ENCODE measurements around the gene IRX3. TPM values are rescaled to one million over a fixed set of nuclear protein-coding genes. Genes with fewer than 3 reads are reported as not detected.
A peak's percentile ranks its signal among the peaks of the same experiment; 100 is the strongest.

The IRX3 gene
- total RNA-seq (2021; fragmentation: NEBNext Ultra II Directional; extraction: Animal tissue kit (Norgen Biotek cat#: 25700)): 10 to 100 TPM in 4 of 6 experiments, 1 to 10 TPM in 2; 5.9 to 19.4 (median 17.3) TPM
- long read RNA-seq: 0 reads

- peaks cover 17% of the 10 kb centered on the region for H3K9me3 Mint-ChIP-seq
- H3K27me3 Mint-ChIP-seq (ENCODE audit: insufficient read depth): peaks cover 1% of the 10 kb centered on the region
- peak within 1 kb of the TSS; percentile 86 for H3K27ac Mint-ChIP-seq
- H3K36me3 Mint-ChIP-seq (ENCODE audit: low read depth): peaks cover 38% of the 10 kb centered on the region
- H3K4me3 Mint-ChIP-seq: peak within 1 kb of the TSS; percentile 95
- H3K4me1 Mint-ChIP-seq (ENCODE audit: low read depth): peaks cover 19% of the 10 kb centered on the region
- no peak for TF ChIP-seq CTCF (IDR thresholded peaks at IDR 0.05)
- peak; percentile 79 for DNase-seq
Measured at GRCh38 chr16:54286366-54287130, at the start of gene IRX3. TSS of gene IRX3 (minus strand) at chr16:54286787. CDS start at chr16:54286050, 737 bp downstream.

DNA sequence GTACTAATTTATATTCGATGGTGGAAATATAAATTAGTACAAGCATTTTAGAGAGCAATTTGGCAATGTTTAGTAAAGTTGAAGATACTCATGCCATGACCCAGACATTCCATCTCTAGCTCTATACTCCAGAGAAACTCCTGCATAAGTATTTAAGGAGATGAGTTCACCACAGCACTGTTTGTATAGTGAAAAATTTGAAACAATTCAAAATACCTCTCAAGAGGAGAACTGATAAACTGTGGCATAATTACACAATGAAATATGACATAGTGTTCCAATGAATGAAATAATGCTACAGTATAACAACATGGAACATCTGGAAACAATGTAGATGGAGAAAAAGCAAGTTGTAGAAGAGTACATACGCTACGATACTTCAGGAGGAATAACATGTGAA, 48.6 kb upstream of the IRX3 start:
- Mint-ChIP-seq H3K4me3 (no peak overlapping the region), H3K4me1 (ENCODE audit: low read depth) (peaks cover 13% of the 10 kb centered on the region), H3K27ac (no peak overlapping the region), H3K36me3 (ENCODE audit: low read depth) (no peaks in the 10 kb centered on the region), H3K9me3 (no peaks in the 10 kb centered on the region), H3K27me3 (ENCODE audit: insufficient read depth) (peaks cover 26% of the 10 kb centered on the region)
- TF ChIP-seq CTCF (IDR thresholded peaks at IDR 0.05): no peak
- no peak for DNase-seq

DNA sequence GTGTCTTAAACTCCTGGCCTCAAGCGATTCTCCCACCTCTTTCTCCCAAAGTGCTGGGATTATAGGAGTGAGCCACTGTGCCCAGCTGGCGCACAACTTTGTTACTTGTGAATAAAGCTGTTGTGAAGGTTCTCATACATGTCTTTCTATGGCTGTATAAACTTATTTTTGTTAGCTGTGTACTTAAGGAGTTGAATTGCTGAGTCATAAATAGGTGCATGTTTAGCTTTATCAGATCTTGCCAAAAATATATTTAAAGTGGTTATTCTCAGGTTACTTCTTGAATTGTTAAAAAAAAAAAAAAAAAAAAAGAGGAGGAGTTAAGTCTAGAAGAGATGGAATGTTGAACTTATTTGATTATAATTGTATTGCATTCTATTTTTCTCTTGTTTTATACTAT, 47.6 kb upstream of the IRX3 start:
- Mint-ChIP-seq H3K27me3 (ENCODE audit: insufficient read depth) (peaks cover 34% of the 10 kb centered on the region), H3K4me3 (no peak overlapping the region)

GRCh38 chr16:54331241-54332002, 44.8 kb upstream of the IRX3 start:
- Mint-ChIP-seq H3K27me3 (ENCODE audit: insufficient read depth) (peaks cover 43% of the 10 kb centered on the region), H3K4me1 (ENCODE audit: low read depth) (peaks cover 24% of the 10 kb centered on the region), H3K27ac (no peak overlapping the region), H3K36me3 (ENCODE audit: low read depth) (no peaks in the 10 kb centered on the region), H3K4me3 (no peak overlapping the region), H3K9me3 (no peaks in the 10 kb centered on the region)
- no peak for DNase-seq
- TF ChIP-seq CTCF (IDR thresholded peaks at IDR 0.05): no peak

More for the DNA sequence above, 47.6 kb upstream of the IRX3 start:
- TF ChIP-seq CTCF (IDR thresholded peaks at IDR 0.05): no peak
- peaks cover 13% of the 10 kb centered on the region for H3K4me1 Mint-ChIP-seq (ENCODE audit: low read depth)
- no peaks in the 10 kb centered on the region for H3K9me3 Mint-ChIP-seq
- H3K36me3 Mint-ChIP-seq (ENCODE audit: low read depth): no peaks in the 10 kb centered on the region
- no peak overlapping the region for H3K27ac Mint-ChIP-seq
- DNase-seq: no peak

DNA sequence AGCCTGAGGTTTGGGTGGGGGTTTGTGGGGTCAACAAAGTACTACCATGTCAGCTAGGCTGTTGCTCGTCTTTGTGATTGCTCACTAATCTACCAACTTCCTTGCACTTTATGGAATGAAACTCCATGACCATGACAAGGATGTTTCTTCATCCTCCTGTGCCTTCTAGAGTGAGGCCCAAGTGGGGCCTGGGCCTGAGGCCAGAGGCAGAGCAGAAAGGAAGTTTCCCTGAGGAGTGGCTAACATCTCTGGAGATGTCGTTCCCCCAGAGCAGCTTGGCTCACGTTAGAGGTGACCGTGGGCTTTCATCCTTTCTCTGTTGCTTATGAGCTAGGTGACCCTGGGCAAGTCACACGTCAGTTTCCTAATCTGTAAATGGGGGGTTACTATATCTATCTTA, 41.0 kb upstream of the IRX3 start:
- no peak overlapping the region for H3K4me3 Mint-ChIP-seq
- no peaks in the 10 kb centered on the region for H3K36me3 Mint-ChIP-seq (ENCODE audit: low read depth)
- H3K4me1 Mint-ChIP-seq (ENCODE audit: low read depth): peaks cover 21% of the 10 kb centered on the region
- H3K27me3 Mint-ChIP-seq (ENCODE audit: insufficient read depth): peaks cover 37% of the 10 kb centered on the region
- no peak for TF ChIP-seq CTCF (IDR thresholded peaks at IDR 0.05)
- H3K27ac Mint-ChIP-seq: no peak overlapping the region
- no peaks in the 10 kb centered on the region for H3K9me3 Mint-ChIP-seq
- DNase-seq: no peak
